ENCODE data around the gene AIF1. TPM values are rescaled to one million over a fixed set of nuclear protein-coding genes. Genes with fewer than 3 reads are reported as not detected.
"Not testable (repeated sequence)": the region's sequence is repeated elsewhere in the genome, so short reads cannot be mapped to it uniquely, and the experiment has no call there.

Gene AIF1
- total RNA-seq, 1 experiment from 2014 or later, result not detected

- in situ Hi-C loops (cut with HindIII; ENCODE audit: low pct_unique_long_range_greater_than_20kb, low sequenced_read_pairs), result no loop called here
These were observed 35.2 kb upstream of the AIF1 start for GRCh38 chr6:31579546-31580437.

GRCh38 chr6:31580438-31580740 is 34.6 kb upstream of the AIF1 start:
- DNase-seq (ENCODE audit: low read depth, low spot score), result no peak
- in situ Hi-C loops (cut with HindIII; ENCODE audit: low pct_unique_long_range_greater_than_20kb, low sequenced_read_pairs), result no loop called here

More at GRCh38 chr6:31579546-31580437, 35.2 kb upstream of the AIF1 start:
- no peak for DNase-seq (ENCODE audit: low read depth, low spot score)

- in situ Hi-C loops (cut with HindIII; ENCODE audit: low pct_unique_long_range_greater_than_20kb, low sequenced_read_pairs), result no loop called here
- DNase-seq (ENCODE audit: low read depth, low spot score), result peak; percentile 75
These were observed 34.1 kb upstream of the AIF1 start for GRCh38 chr6:31580807-31581433.

- in situ Hi-C loops (cut with HindIII; ENCODE audit: low pct_unique_long_range_greater_than_20kb, low sequenced_read_pairs), result no loop called here
- no peak for DNase-seq (ENCODE audit: low read depth, low spot score)
These were observed 33.4 kb upstream of the AIF1 start for GRCh38 chr6:31581434-31582229.

GRCh38 chr6:31582230-31582643 is 32.8 kb upstream of the AIF1 start, which contains the start of gene LTB:
Gene LTB (minus strand): TSS chr6:31582424. CDS start chr6:31582417, 7 bp downstream.
- in situ Hi-C loops (cut with HindIII; ENCODE audit: low pct_unique_long_range_greater_than_20kb, low sequenced_read_pairs), result no loop called here
- DNase-seq (ENCODE audit: low read depth, low spot score), result no peak

- DNase-seq (ENCODE audit: low read depth, low spot score), result peak; percentile 45
- in situ Hi-C loops (cut with HindIII; ENCODE audit: low pct_unique_long_range_greater_than_20kb, low sequenced_read_pairs), result no loop called here
These were observed 29.5 kb upstream of the AIF1 start for GRCh38 chr6:31585491-31585890.

GRCh38 chr6:31586008-31586407 is 29.0 kb upstream of the AIF1 start, which contains the start of gene LST1:
Gene LST1 (plus strand): TSS chr6:31586277. CDS start chr6:31587300, 1,023 bp downstream.
- in situ Hi-C loops (cut with HindIII; ENCODE audit: low pct_unique_long_range_greater_than_20kb, low sequenced_read_pairs), result no loop called here
- no peak for DNase-seq (ENCODE audit: low read depth, low spot score)

GRCh38 chr6:31586599-31587281 is 28.3 kb upstream of the AIF1 start:
- in situ Hi-C loops (cut with HindIII; ENCODE audit: low pct_unique_long_range_greater_than_20kb, low sequenced_read_pairs), result no loop called here
- DNase-seq (ENCODE audit: low read depth, low spot score), result no peak

- no peak for DNase-seq (ENCODE audit: low read depth, low spot score)
- in situ Hi-C loops (cut with HindIII; ENCODE audit: low pct_unique_long_range_greater_than_20kb, low sequenced_read_pairs), result no loop called here
These were observed 26.9 kb upstream of the AIF1 start for GRCh38 chr6:31587791-31588777.

GRCh38 chr6:31588871-31589650 is 26.0 kb upstream of the AIF1 start:
- DNase-seq (ENCODE audit: low read depth, low spot score), result peak; percentile 15
- in situ Hi-C loops (cut with HindIII; ENCODE audit: low pct_unique_long_range_greater_than_20kb, low sequenced_read_pairs), result no loop called here

GRCh38 chr6:31590691-31591090 is 24.3 kb upstream of the AIF1 start:
- DNase-seq (ENCODE audit: low read depth, low spot score); in situ Hi-C loops (cut with HindIII; ENCODE audit: low pct_unique_long_range_greater_than_20kb, low sequenced_read_pairs): not testable (repeated sequence)

GRCh38 chr6:31592396-31592771 is 22.6 kb upstream of the AIF1 start:
- no peak for DNase-seq (ENCODE audit: low read depth, low spot score)
- in situ Hi-C loops (cut with HindIII; ENCODE audit: low pct_unique_long_range_greater_than_20kb, low sequenced_read_pairs), result no loop called here

GRCh38 chr6:31597006-31597405 is 18.0 kb upstream of the AIF1 start:
- peak; percentile 68 for DNase-seq (ENCODE audit: low read depth, low spot score)
- in situ Hi-C loops (cut with HindIII; ENCODE audit: low pct_unique_long_range_greater_than_20kb, low sequenced_read_pairs), result no loop called here

GRCh38 chr6:31607317-31607716 is 7.7 kb upstream of the AIF1 start:
- in situ Hi-C loops (cut with HindIII; ENCODE audit: low pct_unique_long_range_greater_than_20kb, low sequenced_read_pairs), result no loop called here
- DNase-seq (ENCODE audit: low read depth, low spot score), result no peak

GRCh38 chr6:31609519-31610406 is 5.3 kb upstream of the AIF1 start:
- in situ Hi-C loops (cut with HindIII; ENCODE audit: low pct_unique_long_range_greater_than_20kb, low sequenced_read_pairs), result no loop called here
- DNase-seq (ENCODE audit: low read depth, low spot score), result no peak
